ENCODE data around the gene MAP6.
A peak's percentile ranks its signal among the peaks of the same experiment; 100 is the strongest.

MAP6 gene

DNA sequence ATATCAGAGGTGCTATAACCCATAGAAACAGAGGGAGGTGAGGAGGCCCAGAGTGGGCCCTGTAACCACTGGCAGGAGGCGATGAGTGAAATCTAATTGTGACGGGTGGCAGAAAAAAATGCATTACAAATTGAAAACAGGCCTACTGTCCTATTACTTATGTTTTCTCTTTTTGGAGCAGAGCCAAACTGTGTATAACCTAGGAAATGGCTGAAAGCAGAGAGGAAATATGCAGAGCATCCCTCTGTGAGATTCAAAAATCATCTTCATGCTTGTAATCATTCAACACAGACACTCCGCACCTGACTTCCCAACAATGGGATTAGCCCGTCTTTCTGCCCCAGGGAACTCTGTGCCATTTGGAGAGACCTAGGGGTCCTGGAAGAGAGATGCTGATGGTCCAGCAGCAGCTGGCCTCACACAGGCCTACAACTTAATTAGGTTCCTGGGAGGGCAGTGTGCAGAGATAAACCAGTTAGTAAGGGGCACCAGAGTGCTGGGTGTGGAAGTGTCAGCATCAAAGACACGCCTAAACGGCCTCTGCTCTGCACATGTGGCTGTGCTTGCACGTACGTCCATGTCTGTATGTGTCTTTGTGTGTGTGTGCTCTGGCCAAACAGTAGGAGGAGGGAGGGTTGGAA, 41.8 kb downstream of the MAP6 start:
- no peaks in the 10 kb centered on the region for H3K9me3 Mint-ChIP-seq
- no peak overlapping the region for H3K4me3 Mint-ChIP-seq
- H3K27me3 Mint-ChIP-seq = peaks cover 19% of the 10 kb centered on the region
- H3K27ac Mint-ChIP-seq = peak overlapping the region; percentile 33
- H3K4me1 Mint-ChIP-seq (ENCODE audit: low read depth) = no peaks in the 10 kb centered on the region
- H3K36me3 Mint-ChIP-seq (ENCODE audit: low read depth) = no peaks in the 10 kb centered on the region

DNA sequence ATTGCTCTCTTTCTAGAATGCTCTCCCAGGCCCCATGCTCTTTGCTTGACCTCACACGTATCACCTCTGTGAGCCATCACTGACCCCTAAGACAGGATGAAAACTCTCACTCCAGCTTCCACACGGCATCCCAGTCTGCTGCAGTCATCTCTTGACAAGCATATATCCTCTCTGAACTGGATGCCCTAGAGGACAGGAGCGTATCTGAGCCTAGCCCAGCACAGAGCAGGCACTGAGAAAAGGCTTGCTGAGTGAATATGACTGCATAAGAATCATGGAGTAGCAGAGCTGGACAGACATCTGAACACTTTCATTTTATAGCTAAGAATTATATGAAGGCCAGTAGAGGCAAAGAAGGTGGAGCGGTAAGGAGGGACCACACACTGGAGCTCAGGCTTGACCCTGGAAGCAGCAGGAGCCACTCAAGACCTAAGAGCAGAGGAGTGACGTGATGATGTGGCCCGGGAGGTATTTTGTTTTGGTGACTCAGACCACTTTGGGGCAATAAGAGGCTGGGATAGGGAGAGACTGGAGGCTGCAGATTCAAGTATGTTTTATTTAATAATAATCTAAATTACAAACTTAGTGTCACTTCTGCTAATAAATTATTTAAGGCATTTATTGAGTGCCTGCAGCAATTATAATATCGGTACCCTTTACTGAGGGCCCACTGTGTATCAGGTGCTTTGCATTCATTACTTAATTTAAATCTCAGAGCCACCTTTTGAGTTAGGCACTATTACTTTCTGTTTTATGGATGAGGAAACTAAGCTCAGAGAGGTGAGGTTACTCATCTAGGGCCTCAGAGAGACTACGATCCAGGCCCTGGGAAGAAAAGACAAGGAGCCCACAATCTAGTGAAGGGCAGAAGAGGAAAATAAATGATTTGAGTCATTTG, 42.6 kb downstream of the MAP6 start:
- H3K27ac Mint-ChIP-seq = no peak overlapping the region
- no peaks in the 10 kb centered on the region for H3K4me1 Mint-ChIP-seq (ENCODE audit: low read depth)
- no peaks in the 10 kb centered on the region for H3K36me3 Mint-ChIP-seq (ENCODE audit: low read depth)

DNA sequence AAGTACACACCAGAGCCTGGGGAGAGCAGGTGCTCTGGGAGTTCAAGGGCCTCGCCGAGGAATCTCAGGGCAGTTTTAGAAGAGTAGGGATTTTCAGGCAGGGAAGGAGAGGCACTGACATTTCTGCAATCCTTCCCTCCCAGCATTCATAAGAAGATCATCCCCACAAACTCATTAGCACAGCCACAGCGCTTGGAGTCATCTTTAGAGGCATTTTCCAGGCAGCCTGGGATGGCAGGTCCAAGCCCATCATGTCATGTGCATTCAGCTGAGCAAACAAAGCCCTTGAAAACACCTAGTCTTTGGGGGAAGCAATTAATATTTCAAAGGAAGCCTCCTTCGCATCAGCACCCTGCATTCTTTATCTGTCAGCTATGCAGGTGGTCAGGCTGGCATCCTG, 43.8 kb downstream of the MAP6 start:
- H3K4me3 Mint-ChIP-seq = no peak overlapping the region
- H3K4me1 Mint-ChIP-seq (ENCODE audit: low read depth) = no peaks in the 10 kb centered on the region
- H3K27ac Mint-ChIP-seq = no peak overlapping the region
- H3K9me3 Mint-ChIP-seq = no peaks in the 10 kb centered on the region
- H3K27me3 Mint-ChIP-seq = peaks cover 6% of the 10 kb centered on the region
- H3K36me3 Mint-ChIP-seq (ENCODE audit: low read depth) = no peaks in the 10 kb centered on the region

More for the DNA sequence above, 42.6 kb downstream of the MAP6 start:
- Mint-ChIP-seq H3K9me3 (no peaks in the 10 kb centered on the region), H3K27me3 (peaks cover 14% of the 10 kb centered on the region), H3K4me3 (no peak overlapping the region)

DNA sequence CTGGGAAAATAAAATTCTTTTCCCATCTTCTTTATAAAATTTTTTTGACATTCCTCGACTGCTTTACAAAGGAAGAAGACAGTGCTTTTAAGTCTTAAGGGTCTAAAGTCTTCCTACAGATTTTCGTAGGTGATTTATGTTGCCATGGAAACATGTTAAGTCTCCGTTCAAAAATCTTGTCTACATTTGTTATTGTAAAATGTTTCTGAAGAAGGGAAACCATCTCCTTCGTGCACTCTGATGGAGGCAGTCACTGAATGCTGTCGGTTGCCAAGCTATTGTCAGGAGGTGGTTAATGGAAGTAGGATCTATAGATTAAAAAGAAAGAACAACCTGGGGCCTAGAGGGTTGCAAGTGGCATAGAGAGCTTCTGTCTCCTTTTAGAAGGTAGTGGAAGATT, 52.6 kb downstream of the MAP6 start:
- Mint-ChIP-seq H3K36me3 (ENCODE audit: low read depth) (no peaks in the 10 kb centered on the region), H3K4me3 (no peak overlapping the region), H3K27me3 (peaks cover 3% of the 10 kb centered on the region), H3K27ac (no peak overlapping the region), H3K4me1 (ENCODE audit: low read depth) (no peaks in the 10 kb centered on the region), H3K9me3 (no peaks in the 10 kb centered on the region)

DNA sequence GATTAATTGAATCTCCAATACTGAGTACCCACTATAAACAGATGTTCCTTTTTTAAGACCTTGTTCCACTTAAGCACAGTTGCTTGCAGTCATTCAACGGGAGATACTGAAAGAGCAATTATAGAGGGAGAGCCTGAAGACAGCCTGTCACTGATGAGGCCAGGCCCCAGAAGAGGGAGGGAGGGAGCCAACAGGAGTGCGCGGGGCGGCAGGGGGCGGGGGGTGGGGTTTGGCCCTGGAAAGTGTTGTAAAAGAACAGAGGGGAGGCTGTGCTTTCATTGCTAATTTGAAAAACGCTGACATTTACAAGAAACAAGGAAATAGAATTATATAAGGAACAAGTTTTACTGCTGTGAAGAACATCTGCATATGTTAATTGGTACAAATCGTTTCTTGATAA, 53.1 kb downstream of the MAP6 start:
- H3K36me3 Mint-ChIP-seq (ENCODE audit: low read depth) = no peaks in the 10 kb centered on the region
- H3K27me3 Mint-ChIP-seq = peaks cover 3% of the 10 kb centered on the region
- H3K9me3 Mint-ChIP-seq = no peaks in the 10 kb centered on the region
- H3K4me3 Mint-ChIP-seq = no peak overlapping the region
- H3K4me1 Mint-ChIP-seq (ENCODE audit: low read depth) = no peaks in the 10 kb centered on the region
- no peak overlapping the region for H3K27ac Mint-ChIP-seq

DNA sequence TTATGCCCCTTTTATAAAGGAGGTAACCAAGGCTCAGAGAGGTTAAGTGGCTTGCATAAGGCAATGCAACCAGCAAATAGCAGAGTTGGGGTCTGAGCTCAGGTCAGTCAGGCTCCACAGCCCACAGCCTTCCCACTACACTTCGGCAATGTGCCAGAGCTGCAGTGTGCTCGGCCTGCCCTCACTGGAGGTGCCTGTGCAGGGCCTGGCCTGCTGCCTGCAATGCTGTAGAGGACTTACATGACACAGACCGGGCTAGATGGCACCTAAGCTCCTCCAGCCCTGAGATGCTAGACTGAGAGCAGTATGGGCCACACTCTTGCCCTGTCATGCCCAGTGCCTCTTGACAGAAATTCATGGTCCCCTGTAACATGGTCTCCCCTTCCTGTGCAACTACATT, 57.0 kb downstream of the MAP6 start:
- Mint-ChIP-seq H3K4me3 (no peak overlapping the region), H3K27ac (no peak overlapping the region), H3K27me3 (peaks cover 7% of the 10 kb centered on the region), H3K4me1 (ENCODE audit: low read depth) (no peaks in the 10 kb centered on the region), H3K36me3 (ENCODE audit: low read depth) (no peaks in the 10 kb centered on the region), H3K9me3 (no peaks in the 10 kb centered on the region)

- no peak overlapping the region for H3K4me3 Mint-ChIP-seq
- no peaks in the 10 kb centered on the region for H3K4me1 Mint-ChIP-seq (ENCODE audit: low read depth)
- H3K27ac Mint-ChIP-seq = no peak overlapping the region
- H3K9me3 Mint-ChIP-seq = no peaks in the 10 kb centered on the region
- H3K36me3 Mint-ChIP-seq (ENCODE audit: low read depth) = no peaks in the 10 kb centered on the region
- peaks cover 22% of the 10 kb centered on the region for H3K27me3 Mint-ChIP-seq
These were observed 62.7 kb downstream of the MAP6 start for GRCh38 chr11:75606099-75606498.

- Mint-ChIP-seq H3K27ac (no peak overlapping the region), H3K9me3 (no peaks in the 10 kb centered on the region), H3K27me3 (peaks cover 19% of the 10 kb centered on the region), H3K4me3 (no peak overlapping the region), H3K36me3 (ENCODE audit: low read depth) (no peaks in the 10 kb centered on the region), H3K4me1 (ENCODE audit: low read depth) (no peaks in the 10 kb centered on the region)
These were observed 64.8 kb downstream of the MAP6 start for GRCh38 chr11:75603791-75604736.

DNA sequence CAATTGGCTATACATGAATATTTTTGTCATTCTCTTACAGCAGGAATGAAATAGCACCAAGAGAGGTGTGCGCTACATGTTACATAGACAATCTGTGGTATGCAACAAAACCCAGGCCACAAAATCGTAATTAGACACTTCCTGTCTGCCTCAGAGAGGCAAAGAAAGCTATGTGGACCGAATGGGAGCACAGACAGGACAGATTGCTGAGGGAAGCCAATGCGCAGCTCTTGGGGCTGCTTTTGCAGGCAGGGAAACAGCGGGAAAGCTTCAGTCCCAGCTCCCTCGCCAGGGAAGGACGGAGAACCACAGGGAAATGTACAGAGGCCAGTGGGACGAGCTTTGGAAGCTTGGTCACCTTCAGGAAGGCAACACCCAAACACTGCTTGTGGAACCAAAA, 65.9 kb downstream of the MAP6 start:
- Mint-ChIP-seq H3K4me1 (ENCODE audit: low read depth) (no peaks in the 10 kb centered on the region), H3K36me3 (ENCODE audit: low read depth) (no peaks in the 10 kb centered on the region), H3K27me3 (peaks cover 18% of the 10 kb centered on the region), H3K27ac (no peak overlapping the region), H3K9me3 (no peaks in the 10 kb centered on the region), H3K4me3 (no peak overlapping the region)

GRCh38 chr11:75601494-75601893, 67.3 kb downstream of the MAP6 start:
- Mint-ChIP-seq H3K4me1 (ENCODE audit: low read depth) (no peaks in the 10 kb centered on the region), H3K27ac (no peak overlapping the region), H3K9me3 (no peaks in the 10 kb centered on the region), H3K36me3 (ENCODE audit: low read depth) (no peaks in the 10 kb centered on the region), H3K4me3 (no peak overlapping the region), H3K27me3 (peaks cover 18% of the 10 kb centered on the region)

DNA sequence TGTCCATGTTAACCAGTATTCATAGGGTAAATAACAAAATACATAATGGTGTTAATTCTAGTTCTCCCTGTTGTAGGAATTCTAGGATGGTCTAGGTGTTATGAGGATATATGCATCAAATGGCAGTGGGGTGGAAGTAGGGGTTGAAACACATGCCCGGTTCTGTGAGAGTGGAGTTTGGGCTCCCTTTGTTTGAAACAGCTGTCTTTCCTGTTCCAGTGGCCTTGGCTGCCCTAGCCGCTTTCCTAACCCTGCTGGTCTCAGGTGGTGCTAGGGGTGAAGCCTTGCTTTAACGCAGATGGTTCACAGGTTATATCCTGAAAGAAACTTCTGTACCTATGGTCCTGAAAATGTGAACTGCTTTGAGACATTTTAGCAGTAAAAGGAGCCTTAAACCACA, 68.5 kb downstream of the MAP6 start:
- H3K36me3 Mint-ChIP-seq (ENCODE audit: low read depth) = no peaks in the 10 kb centered on the region
- H3K4me1 Mint-ChIP-seq (ENCODE audit: low read depth) = no peaks in the 10 kb centered on the region
- no peak overlapping the region for H3K27ac Mint-ChIP-seq
- no peaks in the 10 kb centered on the region for H3K9me3 Mint-ChIP-seq
- H3K27me3 Mint-ChIP-seq = peaks cover 11% of the 10 kb centered on the region
- H3K4me3 Mint-ChIP-seq = no peak overlapping the region

DNA sequence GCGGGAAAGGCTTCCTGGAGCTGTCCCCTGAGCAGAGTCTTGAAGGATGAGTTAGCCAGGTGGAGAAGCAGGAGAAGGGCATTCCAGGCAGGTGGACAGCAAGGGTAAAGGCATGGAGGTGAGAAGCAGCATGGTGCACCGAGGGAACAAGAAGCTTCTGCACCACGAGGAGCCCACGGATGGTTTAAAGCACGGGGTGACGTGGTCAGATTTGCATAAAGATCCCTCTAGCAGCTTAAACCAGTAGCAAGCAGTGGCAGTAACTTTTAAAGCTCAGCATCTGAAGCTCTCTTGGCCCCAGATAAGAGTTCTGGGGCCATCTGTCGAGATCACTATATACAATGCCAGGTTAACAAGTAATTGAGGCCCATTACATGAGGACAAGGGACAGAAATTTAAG, 69.9 kb downstream of the MAP6 start:
- Mint-ChIP-seq H3K27ac (no peak overlapping the region), H3K4me3 (no peak overlapping the region), H3K4me1 (ENCODE audit: low read depth) (no peaks in the 10 kb centered on the region), H3K36me3 (ENCODE audit: low read depth) (no peaks in the 10 kb centered on the region), H3K9me3 (no peaks in the 10 kb centered on the region), H3K27me3 (no peaks in the 10 kb centered on the region)

DNA sequence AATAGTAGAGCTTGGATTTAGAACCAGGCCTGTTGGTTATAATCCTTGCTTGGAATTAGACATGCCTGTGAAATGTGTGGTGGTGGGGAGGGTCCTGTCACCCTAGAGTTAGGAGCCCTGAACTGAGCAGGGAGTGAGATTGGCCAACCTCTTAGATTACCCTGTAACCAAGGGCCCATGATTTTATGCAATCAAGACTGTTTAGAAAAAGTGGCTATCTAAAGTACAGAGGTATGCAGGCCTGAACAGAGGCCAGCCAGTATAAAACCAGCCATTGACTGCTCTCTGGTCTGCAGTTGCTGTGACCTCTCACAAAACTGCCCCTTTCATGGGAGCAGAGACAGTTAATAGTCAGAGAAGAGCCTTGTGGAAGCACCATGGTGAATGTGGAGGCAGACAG, 70.6 kb downstream of the MAP6 start:
- no peak overlapping the region for H3K4me3 Mint-ChIP-seq
- no peaks in the 10 kb centered on the region for H3K9me3 Mint-ChIP-seq
- H3K4me1 Mint-ChIP-seq (ENCODE audit: low read depth) = no peaks in the 10 kb centered on the region
- no peak overlapping the region for H3K27ac Mint-ChIP-seq
- no peaks in the 10 kb centered on the region for H3K27me3 Mint-ChIP-seq
- H3K36me3 Mint-ChIP-seq (ENCODE audit: low read depth) = no peaks in the 10 kb centered on the region

DNA sequence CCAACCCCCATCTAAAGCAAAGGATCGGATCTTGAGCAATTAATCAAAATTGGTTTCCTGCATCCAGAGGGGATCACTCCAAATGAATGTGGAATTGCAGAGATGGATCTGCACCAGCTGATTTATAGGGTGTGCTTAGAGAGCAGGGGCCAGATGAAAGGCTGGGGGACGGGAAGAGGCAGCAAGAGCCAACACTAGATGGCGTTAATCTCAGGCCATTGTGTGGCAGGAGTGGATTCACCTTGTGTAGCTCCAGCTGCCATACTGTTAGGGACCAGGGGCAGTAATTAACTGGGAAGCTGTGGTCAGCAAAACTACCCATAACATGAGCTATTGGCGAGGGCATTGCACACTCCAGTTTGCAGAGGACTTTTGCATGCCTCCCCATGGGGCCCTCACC, 71.2 kb downstream of the MAP6 start:
- Mint-ChIP-seq H3K9me3 (no peaks in the 10 kb centered on the region), H3K4me1 (ENCODE audit: low read depth) (peaks cover 4% of the 10 kb centered on the region), H3K27ac (no peak overlapping the region), H3K36me3 (ENCODE audit: low read depth) (no peaks in the 10 kb centered on the region), H3K4me3 (no peak overlapping the region), H3K27me3 (no peaks in the 10 kb centered on the region)

DNA sequence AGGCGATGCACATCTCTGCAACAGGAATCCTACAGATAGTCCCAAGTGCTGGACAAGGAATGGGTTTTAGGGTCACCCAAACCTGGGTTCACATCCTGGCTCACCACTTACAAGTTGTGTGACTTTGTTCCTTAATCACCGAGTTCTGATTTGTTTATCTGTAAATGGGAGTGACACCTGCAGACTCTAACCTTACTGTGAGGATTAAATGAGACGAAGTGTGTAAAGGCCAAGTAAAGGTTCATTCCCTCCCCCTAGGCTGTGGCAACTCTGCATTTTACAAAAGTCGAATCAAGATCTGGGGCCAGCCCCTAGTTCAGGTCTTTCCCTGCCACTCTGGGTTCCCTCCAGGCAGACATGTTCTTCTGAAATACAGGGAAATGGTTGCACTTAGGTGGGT, 71.9 kb downstream of the MAP6 start:
- no peak overlapping the region for H3K27ac Mint-ChIP-seq
- H3K9me3 Mint-ChIP-seq = no peaks in the 10 kb centered on the region
- no peaks in the 10 kb centered on the region for H3K36me3 Mint-ChIP-seq (ENCODE audit: low read depth)
- H3K4me3 Mint-ChIP-seq = no peak overlapping the region
- H3K4me1 Mint-ChIP-seq (ENCODE audit: low read depth) = peaks cover 10% of the 10 kb centered on the region
- H3K27me3 Mint-ChIP-seq = no peaks in the 10 kb centered on the region

All from stimulated activated naive CD8-positive, alpha-beta T cell treated with anti-CD3 and anti-CD28 coated beads, Interleukin-15, Interleukin-2, amounts not matched to agents 100 ng/mL and 50 ng/mL, for 24 hours (primary cell).